Activated CD8-positive, alpha-beta memory T cell treated with anti-CD3 and anti-CD28 coated beads for 24 hours (primary cell): ENCODE results near the gene SPATA45.
"Not testable (repeated sequence)": the region's sequence is repeated elsewhere in the genome, so short reads cannot be mapped to it uniquely, and the experiment has no call there.

Experiments used
- DNase-seq: peaks from one replicate; pipeline ENCODE4 v3.0.0-alpha.2; 2020

The SPATA45 gene

DNA sequence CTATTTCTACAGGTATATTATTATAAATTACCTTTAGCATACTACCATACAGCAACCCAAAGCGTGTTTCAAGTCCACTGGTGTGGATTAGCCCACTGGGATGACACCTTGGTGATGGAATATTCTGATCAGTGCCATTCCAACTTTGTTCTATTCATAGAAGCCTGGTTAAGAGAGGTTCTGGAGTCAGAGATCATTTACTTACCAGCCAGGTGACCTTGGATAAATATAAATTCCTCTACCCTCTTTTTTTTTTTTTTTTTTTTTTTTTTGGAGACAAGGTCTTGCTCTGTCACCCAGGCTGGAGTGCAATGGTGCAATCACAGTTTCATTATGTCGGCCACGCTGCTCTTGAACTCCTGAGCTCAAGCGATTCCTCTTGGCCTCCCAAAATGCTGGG is at the start of gene SPATA45:
TSS of gene SPATA45 (minus strand) at position 101 of the 400 bp plus-strand sequence. CDS start 11,500 bp downstream, outside the sequence.
- DNase-seq, result no peak

DNA sequence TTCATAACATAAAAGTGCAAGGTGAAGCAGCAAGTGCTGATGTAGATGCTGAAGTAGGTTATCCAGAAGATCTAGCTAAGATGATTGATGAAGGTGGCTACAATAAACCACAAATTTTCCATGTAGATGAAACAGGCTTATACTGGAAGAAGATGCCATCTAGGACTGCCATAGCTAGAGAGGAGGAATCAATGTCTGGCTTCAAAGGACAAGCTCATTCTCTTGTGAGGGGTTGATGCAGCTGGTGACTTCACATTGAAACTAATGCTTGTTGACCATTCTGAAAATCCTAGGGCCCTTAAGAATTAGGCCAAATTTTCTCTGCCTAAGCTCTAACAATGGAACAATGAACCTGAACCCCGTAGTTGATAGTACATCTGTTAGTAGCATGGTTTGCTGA is 44.7 kb upstream of the SPATA45 start:
- no peak for DNase-seq

DNA sequence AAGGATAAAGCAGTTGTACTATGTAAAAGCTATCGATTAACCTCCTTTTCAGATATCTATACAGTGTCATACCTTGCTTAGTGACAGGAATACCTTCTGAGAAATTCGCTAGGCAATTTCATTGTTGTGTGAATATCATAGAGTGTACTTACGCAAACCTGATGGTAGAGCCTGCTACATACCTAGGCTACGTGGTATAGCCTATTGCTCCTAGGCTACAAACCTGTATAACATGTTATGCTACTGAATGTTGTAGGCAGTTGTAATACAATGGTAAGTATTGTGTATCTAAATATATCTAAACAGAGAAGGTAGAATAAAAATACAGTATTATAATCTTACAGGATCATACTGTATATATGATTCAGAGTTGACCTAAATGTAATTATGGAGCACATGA is 37.1 kb upstream of the SPATA45 start:
- DNase-seq, result no peak

DNA sequence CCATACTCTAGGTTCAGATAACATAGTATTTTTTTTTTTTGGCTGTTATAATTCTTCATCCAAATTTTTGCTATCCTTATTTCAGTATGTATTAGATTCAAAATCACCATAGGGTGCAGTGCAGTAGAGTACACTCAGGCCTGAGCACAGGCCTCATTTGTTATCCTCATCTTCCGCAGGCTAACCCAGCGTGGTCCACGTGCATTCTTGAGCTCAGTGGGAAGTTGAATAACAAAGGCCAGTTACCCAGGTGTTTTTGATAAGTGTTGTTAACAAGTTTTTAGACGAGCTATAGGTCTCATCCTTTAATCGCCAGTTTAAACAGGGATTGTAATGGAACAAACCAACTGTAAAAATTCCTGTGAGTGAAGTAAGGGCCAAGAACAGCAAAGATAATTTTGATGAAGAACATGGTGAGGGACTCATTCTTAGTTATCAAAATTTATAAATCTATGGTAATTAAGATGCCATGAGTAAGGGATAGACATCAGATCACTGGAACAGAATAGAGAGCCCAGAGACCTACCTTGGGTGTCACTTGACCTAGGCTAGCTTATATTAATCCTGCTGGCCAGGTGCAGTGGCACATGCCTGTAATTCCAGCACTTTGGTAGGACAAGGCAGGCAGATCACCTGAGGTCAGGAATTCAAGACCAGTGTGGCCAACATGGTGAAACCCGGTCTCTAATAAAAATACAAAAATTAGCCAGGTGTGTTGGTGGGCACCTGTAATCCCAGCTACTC is 32.7 kb upstream of the SPATA45 start:
- DNase-seq, result no peak

DNA sequence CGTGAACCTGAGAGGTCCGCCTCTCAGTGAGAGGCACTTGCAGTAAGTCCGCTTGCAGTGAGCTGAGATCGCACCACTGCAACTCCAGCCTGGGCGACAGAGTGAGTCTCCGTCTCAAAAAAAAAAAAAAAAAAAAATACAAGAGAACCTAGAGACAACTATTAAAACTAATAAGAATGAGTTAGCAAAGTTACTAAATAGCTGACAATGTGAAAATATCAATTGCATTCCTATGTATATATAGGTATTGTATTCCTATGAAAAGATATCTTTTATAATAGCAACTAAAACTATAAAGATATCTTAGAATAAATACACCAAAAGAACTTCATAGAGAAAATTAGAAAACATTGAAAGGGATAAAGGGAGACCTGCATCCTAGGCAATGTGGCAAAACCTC is 31.0 kb upstream of the SPATA45 start:
- DNase-seq, result no peak

DNA sequence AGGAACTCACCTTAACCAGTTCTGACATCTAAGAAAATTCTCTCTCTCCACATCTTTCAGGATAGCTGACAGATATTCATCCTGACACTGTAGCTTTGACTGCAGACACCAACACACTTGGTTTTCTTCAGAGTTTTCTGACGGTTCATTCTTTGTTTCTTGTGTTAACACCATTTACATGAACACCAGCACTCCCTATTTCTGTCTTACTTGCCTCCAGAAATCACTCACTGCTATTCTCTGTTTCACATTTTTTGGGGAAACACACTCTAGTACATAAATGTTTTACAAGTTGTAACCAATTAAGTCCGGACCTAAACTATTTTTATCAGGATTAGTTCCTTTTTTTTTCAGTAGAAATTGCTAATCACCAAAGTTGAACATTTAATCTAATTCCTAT is 26.1 kb upstream of the SPATA45 start:
- no peak for DNase-seq

DNA sequence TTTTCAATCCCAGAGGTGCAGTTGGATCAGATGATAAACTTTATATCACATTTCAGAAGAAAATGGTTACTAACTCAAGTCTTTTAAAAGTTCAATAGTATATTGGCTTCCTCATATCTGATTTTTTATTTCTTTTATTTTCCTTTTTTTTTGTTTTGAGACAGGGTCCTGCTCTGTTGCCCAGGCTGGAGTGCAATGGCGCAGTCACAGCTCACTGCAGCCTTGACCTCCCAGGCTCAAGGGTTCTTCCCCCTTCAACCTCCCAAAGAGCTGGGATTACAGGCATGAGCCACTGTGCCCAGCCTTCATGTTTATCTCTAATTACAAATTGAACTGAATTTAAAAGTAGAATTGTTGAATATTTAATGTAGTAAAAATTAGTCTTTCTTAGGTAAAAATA is 24.5 kb upstream of the SPATA45 start:
- no peak for DNase-seq

DNA sequence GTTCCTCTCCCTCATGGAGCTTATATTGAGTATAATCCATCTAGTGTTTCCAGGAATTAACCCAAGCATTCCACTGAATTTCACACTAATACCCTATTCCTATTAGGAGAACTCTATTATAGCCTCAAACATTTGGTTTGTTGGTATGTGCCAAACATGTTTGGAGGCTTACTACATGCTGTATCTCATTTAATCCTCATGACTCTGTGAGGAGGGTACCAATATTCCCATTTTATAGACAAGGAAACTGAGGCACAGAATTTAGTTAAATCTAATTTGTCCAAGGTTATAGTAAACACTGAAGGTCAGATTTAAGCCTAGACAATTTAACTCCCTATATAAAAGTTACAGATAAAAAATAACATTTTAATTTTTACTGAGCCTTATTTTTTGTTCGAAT is 19.7 kb upstream of the SPATA45 start:
- DNase-seq, result no peak

DNA sequence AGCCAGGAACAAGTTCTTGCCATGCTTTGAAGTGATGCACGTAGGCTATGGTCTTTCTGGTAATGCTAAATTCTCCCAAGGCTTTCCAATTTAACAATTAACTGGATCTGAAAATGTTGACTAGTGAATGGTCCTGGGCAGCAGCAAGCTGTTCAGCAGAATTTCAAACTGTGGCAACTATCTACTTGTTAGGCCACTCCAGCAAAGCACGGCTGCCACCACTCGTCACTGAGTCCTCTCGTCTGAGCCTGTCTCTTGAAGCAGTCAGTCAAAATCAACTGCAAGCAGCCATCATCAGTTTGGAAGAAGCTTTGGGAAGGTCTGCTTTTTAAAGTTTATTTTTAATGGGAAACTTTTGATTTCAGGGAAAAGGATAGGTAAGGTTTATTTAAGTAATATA is 16.8 kb upstream of the SPATA45 start:
- DNase-seq, result no peak

DNA sequence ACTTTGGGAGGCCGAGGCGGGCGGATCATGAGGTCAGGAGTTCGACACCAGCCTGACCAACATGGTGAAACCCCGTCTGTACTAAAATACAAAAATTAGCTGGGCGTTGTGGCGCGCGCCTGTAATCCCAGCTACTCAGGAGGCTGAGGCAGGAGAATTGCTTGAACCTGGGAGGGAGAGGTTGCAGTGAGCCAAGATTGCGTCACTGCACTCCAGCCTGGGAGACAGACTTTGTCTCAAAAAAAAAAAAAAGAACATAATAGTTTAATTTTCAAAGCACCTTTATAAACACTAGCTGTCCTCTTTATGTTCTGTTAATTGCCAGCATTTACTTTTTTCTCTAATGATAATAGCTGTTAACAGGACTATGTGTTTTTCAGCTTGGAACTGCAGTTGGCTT is 15.9 kb upstream of the SPATA45 start:
- not testable (repeated sequence) for DNase-seq

DNA sequence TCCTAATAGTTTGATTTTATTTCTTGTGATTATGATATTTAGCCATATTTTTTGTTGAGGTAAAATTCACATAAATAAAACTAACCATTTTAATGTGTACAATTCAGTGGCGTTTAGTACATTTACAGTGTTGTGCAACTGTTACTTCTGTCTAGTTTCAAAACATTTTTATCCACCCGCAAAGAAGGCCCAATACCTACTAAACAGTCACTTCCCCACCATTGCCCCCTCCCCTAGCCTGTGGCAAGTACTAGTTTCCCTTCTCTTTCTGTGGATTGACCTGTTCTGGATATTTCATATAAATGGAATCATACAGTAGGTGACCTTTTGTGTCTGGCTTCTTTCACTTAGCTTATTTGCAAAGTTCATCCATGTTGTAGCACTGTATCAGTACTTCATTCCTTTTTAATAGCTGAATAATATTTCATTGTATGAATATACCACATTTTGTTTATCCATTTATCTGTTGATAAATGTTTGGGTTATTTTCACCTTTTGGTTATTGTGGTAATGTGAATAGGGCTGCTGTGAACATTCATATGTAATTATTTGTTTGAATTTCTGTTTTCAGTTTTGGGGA is 14.8 kb upstream of the SPATA45 start:
- no peak for DNase-seq

DNA sequence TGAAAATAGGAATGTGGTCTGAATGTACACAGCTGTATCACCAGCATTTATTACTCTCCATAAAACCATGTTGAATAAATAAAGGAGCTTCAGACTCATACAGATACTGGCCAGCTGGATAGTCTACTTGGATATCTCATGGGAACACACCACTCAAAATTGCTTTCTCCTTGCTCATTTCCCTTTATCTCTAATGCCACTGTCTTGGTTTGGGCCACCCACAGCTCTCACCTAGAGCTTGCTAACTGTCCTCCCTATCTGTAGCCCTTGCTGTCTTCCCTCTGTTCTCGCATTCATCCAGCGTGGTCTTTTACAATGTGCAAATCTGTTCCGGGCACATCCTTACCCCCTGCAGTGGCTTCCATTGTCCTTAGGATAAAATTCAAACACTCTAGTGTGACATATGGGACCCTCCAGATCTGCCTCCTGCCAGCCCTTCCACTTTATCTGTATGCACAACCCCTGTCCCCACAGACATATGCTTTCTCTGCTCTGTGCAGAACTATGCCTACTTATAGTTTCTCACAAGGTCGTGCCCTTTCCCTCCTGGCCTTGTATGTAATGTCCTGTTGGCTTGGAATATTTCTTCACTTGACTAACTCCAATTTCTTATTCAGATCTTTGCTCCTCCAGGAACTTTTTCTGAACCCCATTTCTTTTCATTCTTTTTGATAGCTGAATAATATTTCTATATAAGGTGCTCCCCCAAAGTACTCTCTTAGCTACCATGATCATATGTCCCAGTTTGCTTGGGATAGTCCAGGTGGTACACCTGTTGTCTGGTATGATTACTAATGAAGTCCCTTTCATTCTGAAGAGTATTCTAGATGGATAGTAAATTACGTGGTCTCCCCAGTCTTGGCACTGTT is 13.5 kb upstream of the SPATA45 start:
- DNase-seq, result no peak

DNA sequence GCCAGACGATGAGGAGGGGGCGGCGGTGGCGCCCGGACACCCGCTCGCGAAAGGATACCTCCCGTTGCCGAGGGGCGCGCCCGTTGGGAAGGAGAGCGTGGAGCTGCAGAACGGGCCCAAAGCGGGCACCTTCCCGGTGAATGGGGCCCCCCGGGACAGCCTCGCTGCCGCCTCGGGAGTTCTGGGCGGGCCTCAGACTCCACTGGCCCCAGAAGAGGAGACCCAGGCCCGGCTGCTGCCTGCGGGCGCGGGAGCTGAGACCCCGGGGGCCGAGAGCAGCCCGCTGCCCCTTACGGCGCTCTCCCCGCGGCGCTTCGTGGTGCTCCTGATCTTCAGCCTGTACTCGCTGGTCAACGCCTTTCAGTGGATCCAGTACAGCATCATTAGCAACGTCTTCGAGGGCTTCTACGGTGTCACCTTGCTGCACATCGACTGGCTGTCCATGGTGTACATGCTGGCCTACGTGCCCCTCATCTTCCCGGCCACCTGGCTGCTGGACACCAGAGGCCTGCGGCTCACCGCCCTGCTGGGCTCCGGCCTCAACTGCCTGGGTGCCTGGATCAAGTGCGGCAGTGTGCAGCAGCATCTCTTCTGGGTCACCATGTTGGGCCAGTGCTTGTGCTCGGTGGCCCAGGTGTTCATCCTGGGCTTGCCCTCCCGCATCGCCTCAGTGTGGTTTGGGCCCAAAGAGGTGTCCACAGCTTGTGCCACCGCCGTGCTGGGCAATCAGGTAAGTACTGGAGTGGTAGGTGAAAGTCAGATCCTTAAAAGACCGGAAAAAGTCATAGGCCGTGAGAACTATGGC is 11.2 kb upstream of the SPATA45 start:
- DNase-seq, result peak; percentile 78

DNA sequence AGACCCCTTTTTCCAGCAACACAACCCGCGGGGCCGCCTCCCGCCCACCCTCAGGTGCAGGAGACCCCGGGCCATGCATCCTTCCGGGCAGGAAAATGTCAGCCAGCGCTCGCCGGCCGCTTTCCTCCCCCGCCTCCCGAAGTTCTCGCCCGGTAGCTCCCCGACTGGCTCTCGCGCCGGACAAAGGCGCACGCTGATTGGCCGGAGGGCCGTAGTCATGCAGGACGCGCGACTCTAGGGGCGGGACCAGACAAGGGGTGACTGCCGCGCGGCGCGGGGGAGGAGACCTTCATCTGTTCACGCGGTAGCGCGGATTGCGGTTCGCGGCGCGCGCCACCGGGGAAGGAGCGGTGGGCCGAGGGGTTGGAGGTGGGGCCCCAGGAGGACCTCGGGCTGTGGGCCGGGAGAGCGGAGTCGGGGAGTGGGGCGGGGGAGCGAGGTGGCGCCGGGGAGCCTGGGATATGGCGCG is 10.6 kb upstream of the SPATA45 start, which contains the start of gene FLVCR1:
TSS of gene FLVCR1 (plus strand) at position 284 of the 469 bp plus-strand sequence. CDS start at position 462, 178 bp downstream.
- peak; percentile 97 for DNase-seq

DNA sequence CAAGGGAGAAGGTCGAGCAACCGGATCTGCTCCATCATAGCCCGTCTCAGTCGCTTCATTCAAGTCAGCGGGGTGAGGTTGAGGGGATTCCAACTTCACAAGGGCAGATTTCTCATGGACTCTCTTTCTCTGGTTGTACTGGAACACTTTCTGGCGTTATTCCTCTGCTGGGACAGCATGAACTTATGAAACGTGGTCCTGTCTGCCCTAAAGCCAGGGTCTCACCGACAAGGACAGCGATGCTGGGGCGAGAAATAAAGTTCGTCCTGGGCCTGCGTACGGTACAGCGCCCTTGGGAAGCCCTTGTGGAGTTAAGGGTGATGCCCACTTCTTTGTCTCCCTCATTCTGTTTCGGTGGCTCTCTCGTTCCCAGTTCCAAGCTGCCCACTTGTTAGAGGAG is 9.3 kb upstream of the SPATA45 start:
- DNase-seq, result no peak

DNA sequence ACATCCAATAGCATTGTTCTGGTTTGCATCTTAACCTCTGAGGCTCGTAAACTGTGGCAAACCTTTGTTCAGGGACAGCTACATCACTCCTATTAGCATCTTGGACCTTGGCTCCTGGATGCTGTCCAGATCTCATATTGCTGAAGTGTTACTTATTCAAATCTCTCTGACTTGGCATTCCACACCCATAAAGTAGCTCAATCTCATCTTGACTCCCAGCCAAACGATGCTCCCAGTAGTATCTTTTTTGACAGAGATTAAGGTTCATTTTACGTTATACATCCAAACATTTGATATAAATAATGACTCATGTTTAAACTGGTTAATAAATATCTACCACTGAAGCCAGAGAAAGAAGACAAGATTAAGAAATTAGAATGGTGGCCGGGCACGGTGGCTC is 6.2 kb upstream of the SPATA45 start:
- DNase-seq, result no peak

DNA sequence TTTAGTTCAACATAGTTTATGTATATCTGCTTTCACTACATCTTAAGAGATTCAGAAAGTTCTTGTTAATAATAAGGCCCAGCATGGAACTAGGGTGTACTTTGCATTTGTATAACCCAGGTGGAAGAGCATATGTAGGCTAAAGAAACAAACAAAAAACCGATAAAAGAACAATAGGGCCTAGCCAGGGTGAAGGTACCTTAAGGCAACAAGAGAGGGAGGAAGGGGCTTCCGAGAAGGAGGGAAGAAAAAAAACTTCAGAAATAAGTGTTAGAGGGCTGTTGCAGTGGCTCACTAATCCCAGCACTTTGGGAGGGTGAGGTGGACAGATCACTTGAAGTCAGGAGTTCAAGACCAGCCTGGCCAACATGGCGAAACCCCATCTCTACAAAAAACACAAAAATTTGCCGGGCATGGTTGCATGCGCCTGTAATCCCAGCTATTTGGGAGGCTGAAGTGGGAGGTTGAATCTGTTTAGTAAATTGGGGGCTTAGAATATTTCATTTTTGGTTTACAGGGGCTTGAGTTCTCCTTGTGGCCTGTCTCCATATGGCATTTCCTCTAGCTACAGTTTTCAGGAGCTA is 4.7 kb upstream of the SPATA45 start:
- DNase-seq, result no peak

DNA sequence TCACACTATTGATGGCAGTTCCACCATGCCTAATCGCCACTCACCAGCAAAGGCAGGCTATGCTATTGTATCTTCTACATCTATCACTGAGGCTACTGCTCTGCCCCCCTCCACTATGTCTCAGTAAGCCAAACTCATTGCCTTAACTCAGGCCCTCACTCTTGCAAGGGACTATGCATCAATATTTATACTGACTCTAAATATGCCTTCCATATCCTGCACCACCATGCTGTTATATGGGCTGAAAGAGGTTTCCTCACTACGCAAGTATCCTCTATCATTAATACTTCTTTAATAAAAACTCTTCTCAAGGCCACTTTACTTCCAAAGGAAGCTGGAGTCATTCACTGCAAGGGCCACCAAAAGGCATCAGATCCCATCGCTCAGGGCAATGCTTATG is 2.9 kb downstream of the SPATA45 start:
- not testable (repeated sequence) for DNase-seq

DNA sequence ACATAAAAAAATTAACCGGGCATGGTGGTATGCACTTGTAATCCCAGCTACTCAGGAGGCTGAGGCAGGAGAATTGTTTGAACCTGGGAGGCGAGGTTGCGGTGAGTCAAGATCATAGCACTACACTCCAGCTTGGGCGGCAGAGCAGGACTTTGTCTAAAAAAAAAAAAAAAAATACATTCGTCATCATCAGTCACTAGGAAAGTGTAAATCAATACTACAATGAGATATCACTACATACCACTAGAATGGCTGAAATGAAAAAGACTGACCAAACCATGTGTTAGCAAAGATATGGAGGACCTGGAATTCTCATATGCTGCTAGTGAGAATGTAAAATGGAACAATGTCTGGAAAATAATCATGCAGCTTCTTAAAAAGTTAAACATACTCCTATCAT is 9.3 kb downstream of the SPATA45 start:
- no peak for DNase-seq

DNA sequence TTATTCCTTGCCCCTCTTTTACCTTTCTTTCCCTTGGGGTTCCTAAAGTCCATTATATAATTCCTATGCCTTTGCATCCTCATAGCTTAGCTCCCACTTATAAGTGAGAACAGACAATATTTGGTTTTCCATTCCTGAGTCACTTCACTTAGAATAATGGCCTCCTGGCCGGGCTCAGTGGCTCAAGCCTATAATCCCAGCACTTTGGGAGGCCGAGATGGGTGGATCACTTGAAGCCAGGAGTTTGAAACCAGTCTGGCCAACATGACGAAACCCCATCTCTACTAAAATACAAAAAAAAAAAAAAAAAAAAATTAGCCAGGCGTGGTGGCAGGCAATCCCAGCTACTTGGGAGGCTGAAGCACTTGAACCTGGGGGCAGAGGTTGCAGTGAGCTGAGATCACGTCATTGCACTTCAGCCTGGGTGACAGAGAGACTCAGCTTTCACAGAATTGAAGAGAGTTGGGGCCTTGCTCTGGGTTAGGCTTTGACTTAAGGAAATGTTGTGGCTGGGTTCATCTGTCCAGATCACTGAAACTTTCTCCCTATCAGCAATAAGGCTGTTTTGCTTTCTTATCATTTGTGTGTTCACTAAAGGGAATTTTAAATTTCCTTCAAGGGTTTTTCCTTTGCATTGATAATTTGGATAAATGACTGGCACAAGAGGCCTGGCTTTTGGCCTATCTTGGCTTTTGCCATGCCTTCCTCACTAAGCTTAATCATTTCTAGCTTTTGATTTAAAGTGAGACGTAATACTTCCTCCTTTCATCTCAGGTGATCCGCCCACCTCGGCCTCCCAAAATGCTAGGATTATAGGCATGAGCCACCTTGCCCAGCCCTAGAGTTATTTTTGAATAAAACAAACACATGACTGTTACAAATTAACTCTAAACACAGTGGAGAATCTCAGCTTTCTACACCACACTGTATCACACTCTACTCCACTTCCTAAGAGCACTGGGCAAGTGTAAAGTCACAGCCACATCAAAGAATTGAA is 13.9 kb downstream of the SPATA45 start:
- not testable (repeated sequence) for DNase-seq

DNA sequence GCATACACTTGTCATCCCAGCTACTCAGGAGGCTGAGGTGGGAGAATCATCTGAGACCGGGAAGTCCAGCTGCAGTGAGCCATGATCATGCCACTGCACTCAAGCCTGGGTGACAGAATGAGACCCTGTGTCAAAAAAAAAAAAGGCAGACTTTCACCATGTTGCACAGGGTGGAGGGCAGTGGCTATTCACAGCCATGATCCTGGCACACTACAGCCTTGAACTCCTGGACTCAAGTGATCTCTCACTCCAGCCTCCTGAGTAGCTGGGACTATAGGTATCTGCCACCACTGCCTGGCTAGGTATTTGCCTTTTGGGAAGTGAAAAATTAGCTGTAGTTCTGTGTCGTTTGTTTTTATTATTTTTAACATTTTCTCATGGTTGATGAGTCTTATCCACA is 19.1 kb downstream of the SPATA45 start:
- no peak for DNase-seq
